Measurements from ENCODE around the gene LAMA2.
A peak's percentile ranks its signal among the peaks of the same experiment; 100 is the strongest.

Gene LAMA2

DNA sequence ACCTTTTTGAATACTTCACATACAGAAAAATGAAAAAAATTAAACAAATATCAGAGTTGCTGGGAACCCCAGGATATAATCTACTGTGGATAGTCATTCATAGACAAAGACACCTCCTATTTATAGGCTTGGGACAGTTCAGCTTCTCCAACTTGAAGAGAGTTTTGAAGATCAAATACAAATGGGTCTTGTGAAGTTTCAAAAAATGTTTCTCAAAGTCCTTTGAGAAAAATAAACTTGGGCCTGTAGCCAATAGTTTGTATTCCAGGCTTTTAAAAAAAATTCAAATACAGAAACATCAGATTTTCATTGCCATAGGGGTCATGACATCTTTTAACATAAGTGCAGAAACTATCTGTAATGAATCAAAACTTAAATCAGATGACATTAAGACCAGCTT is 334.8 kb downstream of the LAMA2 start:
- DNase-seq = no peak

GRCh38 chr6:129233458-129234134 is 350.7 kb downstream of the LAMA2 start:
- DNase-seq = no peak

DNA sequence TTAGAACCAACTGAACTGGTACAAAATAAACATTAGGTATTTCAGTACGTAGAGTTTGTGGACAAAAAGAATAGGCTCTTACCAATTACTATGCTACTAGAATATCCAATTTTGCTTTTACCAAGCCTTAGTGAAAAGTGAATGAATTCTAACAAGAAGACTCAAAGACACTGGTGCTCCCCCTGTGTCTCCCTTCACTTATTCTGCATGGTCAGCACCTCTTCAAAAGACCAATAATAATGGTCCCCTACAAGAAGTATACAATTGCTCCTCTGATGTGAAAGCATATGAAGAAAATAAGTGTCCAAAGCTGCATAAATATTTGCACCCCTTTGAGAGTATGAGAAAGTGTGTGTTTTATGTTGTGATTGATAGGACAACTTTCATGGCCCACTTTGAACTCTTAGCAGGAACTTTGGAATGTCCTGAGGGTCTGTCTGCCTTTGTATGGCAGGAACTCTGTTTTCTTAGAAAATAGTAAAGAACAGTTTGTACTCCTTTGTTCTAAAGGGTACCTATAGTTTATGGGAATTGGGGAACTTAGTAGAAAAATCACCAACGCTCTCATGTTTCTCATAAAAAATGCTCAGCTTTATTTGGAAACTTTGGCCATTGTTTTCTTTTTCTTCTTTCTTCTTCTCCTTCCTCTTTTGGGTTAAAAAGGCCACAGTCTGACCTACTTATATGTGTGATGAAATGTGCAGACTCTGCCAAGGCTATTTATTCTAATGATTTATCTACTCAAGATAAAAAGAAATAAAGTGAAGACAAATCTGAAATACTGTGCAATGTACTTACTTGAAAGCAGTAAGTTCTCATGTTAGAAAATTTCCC is 352.4 kb downstream of the LAMA2 start:
- DNase-seq = no peak

GRCh38 chr6:129236001-129236517 is 353.1 kb downstream of the LAMA2 start:
- DNase-seq = no peak

- no peak for DNase-seq
Measured at GRCh38 chr6:129238991-129239390, 356.1 kb downstream of the LAMA2 start.

DNA sequence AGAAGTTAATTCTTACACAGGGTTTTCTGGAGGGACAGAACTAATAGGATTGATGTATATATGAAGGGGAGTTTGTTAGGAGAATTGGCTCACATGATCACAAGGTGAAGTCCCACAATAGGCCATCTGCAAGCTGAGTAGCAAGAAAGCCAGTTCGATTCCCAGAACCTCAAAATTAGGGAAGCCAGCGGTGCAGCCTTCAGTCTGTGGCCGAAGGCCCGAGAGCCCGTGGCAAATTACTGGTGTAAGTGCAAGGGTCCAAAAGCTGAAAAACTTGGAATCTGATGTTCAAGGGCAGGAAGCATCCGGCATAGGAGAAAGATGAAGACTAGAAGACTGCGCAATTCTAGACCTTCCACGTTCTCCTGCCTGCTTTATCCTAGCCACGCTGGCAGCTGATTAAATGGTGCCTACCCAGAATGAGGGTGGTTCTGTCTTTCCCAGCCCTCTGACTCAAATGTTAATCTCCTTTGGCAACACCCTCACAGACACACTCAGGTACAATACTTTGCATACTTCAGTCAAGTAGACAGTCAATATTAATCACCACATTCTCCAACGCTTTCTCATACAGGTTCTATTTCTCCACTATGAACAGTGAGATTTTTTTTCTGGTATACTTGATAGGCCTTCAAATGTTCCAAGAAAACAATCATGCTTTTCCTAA is 357.0 kb downstream of the LAMA2 start:
- DNase-seq = no peak

DNA sequence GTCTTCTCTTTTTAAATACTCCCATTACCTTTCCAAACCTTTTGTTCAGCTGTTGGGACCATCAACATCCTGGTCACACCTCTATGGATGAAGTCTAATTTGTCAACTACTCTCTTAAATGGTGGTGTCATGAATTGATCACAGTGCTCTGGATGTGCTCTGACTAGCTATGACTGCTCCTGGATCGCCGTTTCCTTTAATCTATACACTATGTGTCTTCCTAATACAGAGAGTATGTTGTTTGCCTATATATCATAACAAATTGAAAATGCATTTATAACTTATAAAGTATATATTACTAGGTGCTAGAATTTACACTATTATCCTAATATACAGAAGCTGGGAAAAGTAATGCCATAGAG is 357.5 kb downstream of the LAMA2 start:
- no peak for DNase-seq

GRCh38 chr6:129242546-129242945 is 359.6 kb downstream of the LAMA2 start:
- DNase-seq = no peak

- DNase-seq = no peak
Measured at GRCh38 chr6:129243377-129243776, 360.4 kb downstream of the LAMA2 start.

DNA sequence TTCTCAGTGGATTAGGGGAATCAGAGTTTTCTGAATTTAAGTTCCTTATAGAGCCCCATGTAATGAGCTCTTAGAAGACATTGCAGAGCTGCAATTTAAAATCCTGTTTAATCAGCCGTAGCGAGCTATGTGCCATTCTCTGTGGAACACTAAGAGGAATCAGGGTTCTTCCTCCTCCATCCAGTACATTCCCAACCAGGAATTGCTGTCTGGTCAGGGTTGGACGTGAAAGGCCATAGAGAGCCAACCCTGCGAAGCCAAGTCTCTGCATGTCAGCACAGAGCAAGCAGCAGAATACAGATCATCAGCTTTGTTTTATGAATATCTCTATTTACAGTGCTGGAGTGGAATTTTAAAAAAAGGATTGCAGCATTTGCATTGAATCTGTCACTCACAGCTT is 366.0 kb downstream of the LAMA2 start:
- DNase-seq = peak; percentile 58

- peak; percentile 90 for DNase-seq
Measured at GRCh38 chr6:129251669-129252376, 368.9 kb downstream of the LAMA2 start.

GRCh38 chr6:129252377-129253071 is 369.6 kb downstream of the LAMA2 start:
- DNase-seq = no peak

DNA sequence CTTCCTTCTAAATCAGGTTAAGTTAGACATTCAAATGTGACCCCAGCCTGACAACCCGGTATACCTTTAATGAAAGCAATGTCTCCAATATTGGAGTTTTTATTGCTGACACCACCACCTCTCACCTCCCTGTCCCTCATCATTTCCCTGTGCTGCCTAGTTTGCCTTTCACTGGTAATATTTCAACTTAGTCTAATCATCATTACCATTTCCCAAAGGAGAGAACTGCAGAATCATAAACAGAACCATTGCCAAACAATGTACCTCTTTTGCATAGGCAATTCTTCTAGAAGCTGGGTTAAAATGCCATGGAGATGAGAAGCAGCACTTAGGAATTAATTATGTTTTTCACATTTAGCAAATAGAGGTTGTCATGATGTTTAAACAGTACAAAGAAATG is 370.3 kb downstream of the LAMA2 start:
- DNase-seq = no peak

- no peak for DNase-seq
Measured at GRCh38 chr6:129253727-129254126, 370.8 kb downstream of the LAMA2 start.

GRCh38 chr6:129257196-129257595 is 374.3 kb downstream of the LAMA2 start:
- DNase-seq = no peak

- DNase-seq = no peak
Measured at GRCh38 chr6:129262661-129263060, 379.7 kb downstream of the LAMA2 start.

GRCh38 chr6:129263176-129263575 is 380.2 kb downstream of the LAMA2 start:
- no peak for DNase-seq

GRCh38 chr6:129264480-129265045 is 381.6 kb downstream of the LAMA2 start:
- no peak for DNase-seq

- peak; percentile 84 for DNase-seq
Measured at GRCh38 chr6:129267028-129267427, 384.1 kb downstream of the LAMA2 start.

GRCh38 chr6:129269076-129269475 is 386.1 kb downstream of the LAMA2 start:
- no peak for DNase-seq

DNA sequence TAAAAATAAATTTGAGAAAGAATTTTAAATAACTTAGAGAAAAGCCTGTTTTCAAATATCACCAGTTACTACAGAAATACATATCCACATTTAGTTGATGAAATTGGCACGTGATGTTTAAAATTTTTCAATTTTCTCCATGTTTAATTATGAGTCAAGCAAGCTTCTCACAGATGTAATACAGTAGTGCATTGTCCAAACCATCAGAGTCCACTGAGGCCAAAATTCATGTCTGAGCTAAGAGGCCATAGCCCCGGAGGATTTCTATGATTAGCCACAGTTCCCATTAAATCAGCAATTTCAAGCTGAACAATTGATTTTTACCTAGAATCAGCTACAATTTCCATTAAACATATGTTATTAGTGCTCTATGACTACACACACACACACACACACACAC is 387.0 kb downstream of the LAMA2 start:
- DNase-seq = no peak

GRCh38 chr6:129270450-129270849 is 387.5 kb downstream of the LAMA2 start:
- no peak for DNase-seq

Data from eye (tissue), 1 donor.